H7 (cell line): ENCODE data around the gene ZNF611. TPM values are rescaled to one million over a fixed set of nuclear protein-coding genes. Genes with fewer than 3 reads are reported as not detected.
A peak's percentile ranks its signal among the peaks of the same experiment; 100 is the strongest.
"Not testable (repeated sequence)": the region's sequence is repeated elsewhere in the genome, so short reads cannot be mapped to it uniquely, and the experiment has no call there.

ENCODE experiments used
- DNase-seq: peaks from one replicate; pipeline ENCODE4 v3.0.0; 2012
- H3K27me3 ChIP-seq: 2 replicates; pipeline ENCODE4 v1.6.0; 2011; ENCODE audit warnings: mild to moderate bottlenecking, low read length; ENCODE audit not compliant: control insufficient read depth, insufficient read depth
- H3K36me3 ChIP-seq: replicated peaks from 2 replicates; pipeline ENCODE4 v1.5.1; 2011; ENCODE audit warnings: low read length; ENCODE audit not compliant: control insufficient read depth, insufficient read depth
- H3K4me3 ChIP-seq: 2 replicates; pipeline ENCODE4 v1.5.1; 2011; ENCODE audit warnings: low read depth, mild to moderate bottlenecking, control low read depth, low read length, moderate library complexity; ENCODE audit not compliant: insufficient read depth
- total RNA-seq: library from RNA; depleted of rRNA; stranded (reverse); fragments of >200 nt; shearing (Covaris generic); gene quantifications from 2 replicates; pipeline ENCODE4 v1.2.3, GENCODE V29; 2014

Gene ZNF611
- total RNA-seq, 1 experiment from 2014 or later, result 10.7 TPM

- no peak for DNase-seq
- H3K4me3 ChIP-seq, result no peak overlapping the region
- no peaks in the 10 kb centered on the region for H3K36me3 ChIP-seq
- H3K27me3 ChIP-seq, result no peaks in the 10 kb centered on the region
Measured at GRCh38 chr19:52679598-52679997, 55.2 kb downstream of the ZNF611 start.

- H3K4me3 ChIP-seq, DNase-seq, H3K27me3 ChIP-seq, H3K36me3 ChIP-seq: not testable (repeated sequence)
Measured at GRCh38 chr19:52675239-52675638, 59.6 kb downstream of the ZNF611 start.

GRCh38 chr19:52673014-52673413, 61.8 kb downstream of the ZNF611 start:
- no peak overlapping the region for H3K4me3 ChIP-seq
- no peaks in the 10 kb centered on the region for H3K36me3 ChIP-seq
- H3K27me3 ChIP-seq, result no peaks in the 10 kb centered on the region
- no peak for DNase-seq

GRCh38 chr19:52670046-52670445, 64.8 kb downstream of the ZNF611 start:
- Histone ChIP-seq H3K27me3 (no peaks in the 10 kb centered on the region), H3K36me3 (no peaks in the 10 kb centered on the region), H3K4me3 (no peak overlapping the region)
- DNase-seq, result no peak

GRCh38 chr19:52669586-52669985, 65.3 kb downstream of the ZNF611 start:
- H3K36me3 ChIP-seq, result no peaks in the 10 kb centered on the region
- no peak for DNase-seq
- no peak overlapping the region for H3K4me3 ChIP-seq
- H3K27me3 ChIP-seq, result no peaks in the 10 kb centered on the region

- H3K27me3 ChIP-seq, result no peaks in the 10 kb centered on the region
- DNase-seq, result no peak
- no peak overlapping the region for H3K4me3 ChIP-seq
- H3K36me3 ChIP-seq, result no peaks in the 10 kb centered on the region
Measured at GRCh38 chr19:52667972-52668371, 66.9 kb downstream of the ZNF611 start.

- H3K4me3 ChIP-seq, result no peak overlapping the region
- H3K27me3 ChIP-seq, result no peaks in the 10 kb centered on the region
- H3K36me3 ChIP-seq, result no peaks in the 10 kb centered on the region
- DNase-seq, result no peak
Measured at GRCh38 chr19:52666506-52666905, 68.3 kb downstream of the ZNF611 start.

GRCh38 chr19:52665529-52665928, 69.3 kb downstream of the ZNF611 start:
- H3K27me3 ChIP-seq, result no peaks in the 10 kb centered on the region
- H3K36me3 ChIP-seq, result no peaks in the 10 kb centered on the region
- H3K4me3 ChIP-seq, result no peak overlapping the region
- no peak for DNase-seq

GRCh38 chr19:52665027-52665426, 69.8 kb downstream of the ZNF611 start:
- peak; percentile 11 for DNase-seq
- Histone ChIP-seq H3K4me3 (no peak overlapping the region), H3K27me3 (no peaks in the 10 kb centered on the region), H3K36me3 (no peaks in the 10 kb centered on the region)

- DNase-seq, result peak; percentile 64
- Histone ChIP-seq H3K36me3 (no peaks in the 10 kb centered on the region), H3K27me3 (no peaks in the 10 kb centered on the region), H3K4me3 (no peak overlapping the region)
Measured at GRCh38 chr19:52664461-52664860, 70.4 kb downstream of the ZNF611 start.

GRCh38 chr19:52662631-52663030, 72.2 kb downstream of the ZNF611 start:
- Histone ChIP-seq H3K36me3 (no peaks in the 10 kb centered on the region), H3K27me3 (no peaks in the 10 kb centered on the region), H3K4me3 (no peak overlapping the region)
- DNase-seq, result no peak

GRCh38 chr19:52660981-52661380, 73.9 kb downstream of the ZNF611 start:
- no peak overlapping the region for H3K4me3 ChIP-seq
- no peaks in the 10 kb centered on the region for H3K36me3 ChIP-seq
- no peak for DNase-seq
- no peaks in the 10 kb centered on the region for H3K27me3 ChIP-seq

- Histone ChIP-seq H3K4me3 (no peak overlapping the region), H3K27me3 (no peaks in the 10 kb centered on the region), H3K36me3 (no peaks in the 10 kb centered on the region; the same call in 1 of the 2 replicates)
- DNase-seq, result peak; percentile 17
Measured at GRCh38 chr19:52659013-52659412, 75.8 kb downstream of the ZNF611 start.

- no peak overlapping the region for H3K4me3 ChIP-seq
- H3K36me3 ChIP-seq, result no peaks in the 10 kb centered on the region; the same call in 1 of the 2 replicates
- no peaks in the 10 kb centered on the region for H3K27me3 ChIP-seq
- DNase-seq, result no peak
Measured at GRCh38 chr19:52658595-52658994, 76.2 kb downstream of the ZNF611 start.

- no peaks in the 10 kb centered on the region for H3K27me3 ChIP-seq
- DNase-seq, result no peak
- H3K4me3 ChIP-seq, result no peak overlapping the region
- H3K36me3 ChIP-seq, result no peaks in the 10 kb centered on the region; the same call in none of the 2 replicates
Measured at GRCh38 chr19:52653161-52653560, 81.7 kb downstream of the ZNF611 start.
